Measurements from ENCODE around the gene SEL1L3. TPM values are rescaled to one million over a fixed set of nuclear protein-coding genes. Genes with fewer than 3 reads are reported as not detected.

Gene SEL1L3
- total RNA-seq, 1 donor from 2014 or later = 8.5 TPM

- no peak for ATAC-seq
These were observed 133.9 kb downstream of the SEL1L3 start for GRCh38 chr4:25728886-25729285.

GRCh38 chr4:25727711-25728493, 134.9 kb downstream of the SEL1L3 start:
- no peak for ATAC-seq

GRCh38 chr4:25725870-25726269, 136.9 kb downstream of the SEL1L3 start:
- no peak for ATAC-seq

- no peak for ATAC-seq
These were observed 139.4 kb downstream of the SEL1L3 start for GRCh38 chr4:25723409-25723808.

- ATAC-seq = no peak
These were observed 139.8 kb downstream of the SEL1L3 start for GRCh38 chr4:25722964-25723363.

GRCh38 chr4:25713812-25714211, 149.0 kb downstream of the SEL1L3 start:
- ATAC-seq = no peak

- ATAC-seq = no peak
These were observed 150.2 kb downstream of the SEL1L3 start for GRCh38 chr4:25712611-25713010.

- ATAC-seq = no peak
These were observed 152.2 kb downstream of the SEL1L3 start for GRCh38 chr4:25710637-25711036.

- no peak for ATAC-seq
These were observed 158.3 kb downstream of the SEL1L3 start for GRCh38 chr4:25704516-25704915.

GRCh38 chr4:25703731-25704388, 158.9 kb downstream of the SEL1L3 start:
- peak; percentile 42 for ATAC-seq

- ATAC-seq = no peak
These were observed 159.9 kb downstream of the SEL1L3 start for GRCh38 chr4:25702848-25703247.

- no peak for ATAC-seq
These were observed 162.1 kb downstream of the SEL1L3 start for GRCh38 chr4:25700661-25701060.

- no peak for ATAC-seq
These were observed 165.3 kb downstream of the SEL1L3 start for GRCh38 chr4:25697516-25697915.

Other genes starting within 250 kb of the SEL1L3 start
- 4.9 TPM for gene SLC34A2, start 207.1 kb downstream of the SEL1L3 start, total RNA-seq
- gene SMIM20, start 51.2 kb upstream of the SEL1L3 start, total RNA-seq = 14.8 TPM

All from esophagus mucosa (tissue), 1 donor.